Activated B cell treated with CpG ODN at 0.5 μM for 24 hours (primary cell): ENCODE results near the gene COL11A1. TPM values are rescaled to one million over a fixed set of nuclear protein-coding genes. Genes with fewer than 3 reads are reported as not detected.

Experiments
- ATAC-seq: fragments of 200-7000 bp; cut with Tn5 transposase; one replicate; pipeline ENCODE4 v1.10.0; 2021; ENCODE audit warnings: low read depth, mild to moderate bottlenecking, moderate library complexity
- CTCF ChIA-PET: fragments of 350-600 bp; sonication (Branson Sonifier 250); formaldehyde crosslinking; loops from one replicate; lab custom pipeline; 2021; ENCODE audit warnings: antibody characterized with exemption; lab: Charles Lee
- POLR2A ChIA-PET: fragments of 350-600 bp; sonication (Branson Sonifier 250); formaldehyde crosslinking; loops from one replicate; lab custom pipeline; 2021; ENCODE audit warnings: antibody characterized with exemption; lab: Charles Lee
- DNase-seq: peaks from one replicate; pipeline ENCODE4 v3.0.0; 2022
- H3K27ac Mint-ChIP-seq: one replicate; pipeline ENCODE4 v1.8.0; 2020; ENCODE audit warnings: mixed read lengths
- H3K27me3 Mint-ChIP-seq: one replicate; pipeline ENCODE4 v1.8.0; 2021; ENCODE audit warnings: mixed read lengths
- H3K36me3 Mint-ChIP-seq: one replicate; pipeline ENCODE4 v1.8.0; 2021; ENCODE audit warnings: low read depth, mixed read lengths
- H3K4me1 Mint-ChIP-seq: one replicate; pipeline ENCODE4 v1.8.0; 2021; ENCODE audit warnings: mixed read lengths
- H3K4me3 Mint-ChIP-seq: one replicate; pipeline ENCODE4 v1.8.0; 2020; ENCODE audit warnings: mild to moderate bottlenecking, mixed read lengths
- H3K9me3 Mint-ChIP-seq: one replicate; pipeline ENCODE4 v1.8.0; 2020; ENCODE audit warnings: mixed read lengths
- CTCF ChIP-seq: fragments of 200-600 bp; IDR thresholded peaks from one replicate; pipeline ENCODE4 v1.8.0; 2022; ENCODE audit warnings: antibody characterized with exemption, mild to moderate bottlenecking
- intact Hi-C: fragments of 100-400 bp; cut with micrococcal nuclease; formaldehyde crosslinking; loops from one replicate; pipeline ENCODE4 v1.15.1; 2024
- total RNA-seq: library from RNA; stranded (reverse); gene quantifications from 2 replicates; pipeline ENCODE4 v1.2.3, GENCODE V29; 2022

Gene COL11A1
- total RNA-seq, 1 donor from 2014 or later = not detected

DNA sequence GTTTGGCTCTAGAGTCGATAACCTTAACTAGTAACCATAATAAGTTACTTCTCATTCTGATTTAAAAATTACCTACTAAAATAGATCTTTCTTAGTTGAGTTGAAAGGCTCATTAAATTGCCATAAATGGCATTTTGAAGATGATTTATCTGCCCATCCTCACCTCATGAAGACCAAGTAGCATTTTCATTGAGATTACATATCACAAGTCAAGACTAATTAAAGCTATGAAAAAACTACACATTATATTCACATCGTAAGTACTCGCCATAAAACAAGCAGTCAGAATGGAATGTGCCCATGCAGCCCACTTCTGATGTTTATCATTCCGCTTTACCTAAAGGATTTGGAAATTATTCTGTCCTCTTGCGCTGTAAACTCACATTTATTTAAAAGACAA, 212.0 kb downstream of the COL11A1 start:
- Mint-ChIP-seq H3K36me3 (no peaks in the 10 kb centered on the region), H3K9me3 (no peaks in the 10 kb centered on the region), H3K4me1 (no peaks in the 10 kb centered on the region), H3K27me3 (no peaks in the 10 kb centered on the region), H3K4me3 (no peak overlapping the region), H3K27ac (no peak overlapping the region)
- ChIA-PET CTCF (no interaction called here), POLR2A (no interaction called here)
- intact Hi-C loops = no loop called here
- no peak for DNase-seq
- ATAC-seq = no peak
- TF ChIP-seq CTCF = no peak

- Mint-ChIP-seq H3K36me3 (no peaks in the 10 kb centered on the region), H3K9me3 (no peaks in the 10 kb centered on the region), H3K27ac (no peak overlapping the region), H3K27me3 (no peaks in the 10 kb centered on the region), H3K4me1 (no peaks in the 10 kb centered on the region), H3K4me3 (no peak overlapping the region)
- ChIA-PET POLR2A (no interaction called here), CTCF (no interaction called here)
- ATAC-seq (no peak), DNase-seq (no peak)
- no peak for TF ChIP-seq CTCF
- intact Hi-C loops = no loop called here
Measured at GRCh38 chr1:102891868-102892625, 216.3 kb downstream of the COL11A1 start.

DNA sequence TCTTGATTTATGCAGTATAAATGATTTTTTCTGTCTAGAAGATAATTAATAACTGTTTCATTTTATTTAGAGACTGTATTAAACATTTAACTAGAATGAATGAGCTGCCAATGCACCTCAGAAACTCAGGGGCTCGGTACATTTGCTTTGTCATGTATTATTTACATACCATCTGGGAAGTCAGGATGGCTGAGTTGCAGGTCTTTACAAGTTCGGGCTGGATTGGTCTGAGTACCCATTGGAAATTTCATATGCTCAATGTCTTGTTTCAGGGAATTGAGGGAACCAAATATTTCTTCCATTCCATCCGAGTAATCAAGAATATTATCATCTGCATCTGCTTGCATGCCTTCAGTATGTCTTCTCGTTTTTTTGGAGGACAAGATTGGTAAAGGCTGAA, 221.7 kb downstream of the COL11A1 start:
- ChIA-PET CTCF (no interaction called here), POLR2A (no interaction called here)
- no peaks in the 10 kb centered on the region for H3K27me3 Mint-ChIP-seq
- H3K9me3 Mint-ChIP-seq = no peaks in the 10 kb centered on the region
- no peaks in the 10 kb centered on the region for H3K36me3 Mint-ChIP-seq
- DNase-seq (no peak), ATAC-seq (no peak)
- H3K27ac Mint-ChIP-seq = no peak overlapping the region
- no peaks in the 10 kb centered on the region for H3K4me1 Mint-ChIP-seq
- H3K4me3 Mint-ChIP-seq = no peak overlapping the region
- no peak for TF ChIP-seq CTCF
- intact Hi-C loops = no loop called here

- Mint-ChIP-seq H3K4me3 (no peak overlapping the region), H3K4me1 (no peaks in the 10 kb centered on the region), H3K27ac (no peak overlapping the region), H3K36me3 (no peaks in the 10 kb centered on the region), H3K9me3 (no peaks in the 10 kb centered on the region), H3K27me3 (no peaks in the 10 kb centered on the region)
- CTCF ChIA-PET = no interaction called here
- POLR2A ChIA-PET = no interaction called here
- ATAC-seq = no peak
- no peak for DNase-seq
- intact Hi-C loops = no loop called here
- TF ChIP-seq CTCF = no peak
Measured at GRCh38 chr1:102884238-102884637, 224.1 kb downstream of the COL11A1 start.

GRCh38 chr1:102879439-102879993, 228.8 kb downstream of the COL11A1 start:
- no peaks in the 10 kb centered on the region for H3K4me1 Mint-ChIP-seq
- H3K4me3 Mint-ChIP-seq = no peak overlapping the region
- intact Hi-C loops = no loop called here
- CTCF ChIA-PET = no interaction called here
- H3K27me3 Mint-ChIP-seq = no peaks in the 10 kb centered on the region
- no peaks in the 10 kb centered on the region for H3K9me3 Mint-ChIP-seq
- no peak for DNase-seq
- H3K27ac Mint-ChIP-seq = no peak overlapping the region
- POLR2A ChIA-PET = no interaction called here
- ATAC-seq = no peak
- TF ChIP-seq CTCF = no peak
- no peaks in the 10 kb centered on the region for H3K36me3 Mint-ChIP-seq
